Measurements from ENCODE around the gene ORC1.
A peak's percentile ranks its signal among the peaks of the same experiment; 100 is the strongest.

ORC1 gene

DNA sequence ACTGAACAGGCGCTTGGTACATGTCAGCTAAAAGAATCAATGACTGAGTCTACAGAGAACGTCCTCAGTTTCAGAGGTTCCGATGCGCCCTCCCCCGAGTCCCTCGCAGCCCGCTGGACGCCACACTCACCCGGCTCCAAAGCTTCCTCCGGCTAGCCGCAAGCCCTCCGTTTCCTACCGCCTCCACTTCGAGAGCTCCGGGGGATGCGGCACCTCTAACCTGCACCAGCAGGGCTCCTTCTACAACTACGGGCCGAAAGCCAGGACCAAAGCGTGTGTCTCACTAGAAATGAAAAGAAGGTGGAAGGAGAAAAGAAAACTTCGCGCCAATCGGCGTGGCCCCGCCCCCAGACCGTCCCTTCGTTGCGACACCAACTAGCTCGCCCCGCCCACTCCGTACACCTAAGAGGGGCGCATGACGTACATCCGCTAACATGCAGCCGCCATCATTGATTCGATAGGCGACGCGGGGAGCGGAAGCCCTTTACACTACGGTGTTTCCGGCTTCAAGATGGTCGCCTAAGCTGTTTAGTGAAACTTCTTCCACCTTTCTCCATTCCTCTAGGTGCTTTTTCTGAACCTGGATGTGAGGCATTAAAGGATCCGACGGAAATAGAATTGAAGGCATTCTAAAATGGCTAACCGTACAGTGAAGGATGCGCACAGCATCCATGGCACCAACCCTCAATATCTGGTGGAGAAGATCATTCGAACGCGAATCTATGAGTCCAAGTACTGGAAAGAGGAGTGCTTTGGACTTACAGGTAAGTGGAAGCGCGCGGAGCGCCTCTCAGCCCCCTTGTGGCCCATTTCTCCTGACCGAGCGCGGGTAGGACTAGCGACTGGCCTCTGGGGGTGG, at the start of gene ORC1, which contains the start of gene PRPF38A:
Gene ORC1, minus strand, starts transcription at position 308 of the 859 bp plus-strand sequence. CDS start 2,200 bp downstream, outside the sequence.
Gene PRPF38A, plus strand, starts transcription at position 487 of the 859 bp plus-strand sequence. Its CDS starts 148 bp downstream, at position 635.
- H3K4me3 ChIP-seq, result peak within 1 kb of the TSS; percentile 69 to 84
- peaks cover 16 to 32% (median 18%) of the 10 kb centered on the region in 3 donors for H3K36me3 ChIP-seq
- H3K27ac ChIP-seq, result peak within 1 kb of the TSS; percentile 82 to 88
- no peaks in the 10 kb centered on the region for H3K9me3 ChIP-seq
- TF ChIP-seq CTCF (IDR thresholded peaks at IDR 0.05), result peak; percentile 41 to 51
- no peaks in the 10 kb centered on the region for H3K27me3 ChIP-seq
- DNase-seq, result peak; percentile 97 to 99
- intact Hi-C loops (cut with DNase I; ENCODE audit: low total_unique reads), result loop anchor here (5.0 kb wide), 1 partner anchor 37 kb away; the partner anchor contains the start of gene CC2D1B
- H3K4me1 ChIP-seq, result peaks cover 0 to 26% (median 17%) of the 10 kb centered on the region in 4 donors

- H3K4me1 ChIP-seq, result no peaks in the 10 kb centered on the region
- no peak overlapping the region for H3K4me3 ChIP-seq
- H3K27me3 ChIP-seq, result no peaks in the 10 kb centered on the region
- H3K27ac ChIP-seq, result no peak overlapping the region
- no peak for TF ChIP-seq CTCF (IDR thresholded peaks at IDR 0.05)
- H3K9me3 ChIP-seq, result no peaks in the 10 kb centered on the region
- intact Hi-C loops (cut with DNase I; ENCODE audit: low total_unique reads), result no loop called here
- peaks cover 30 to 60% (median 31%) of the 10 kb centered on the region in 3 donors for H3K36me3 ChIP-seq
- no peak for DNase-seq
Measured at GRCh38 chr1:52444463-52444862, 40.2 kb upstream of the ORC1 start.

DNA sequence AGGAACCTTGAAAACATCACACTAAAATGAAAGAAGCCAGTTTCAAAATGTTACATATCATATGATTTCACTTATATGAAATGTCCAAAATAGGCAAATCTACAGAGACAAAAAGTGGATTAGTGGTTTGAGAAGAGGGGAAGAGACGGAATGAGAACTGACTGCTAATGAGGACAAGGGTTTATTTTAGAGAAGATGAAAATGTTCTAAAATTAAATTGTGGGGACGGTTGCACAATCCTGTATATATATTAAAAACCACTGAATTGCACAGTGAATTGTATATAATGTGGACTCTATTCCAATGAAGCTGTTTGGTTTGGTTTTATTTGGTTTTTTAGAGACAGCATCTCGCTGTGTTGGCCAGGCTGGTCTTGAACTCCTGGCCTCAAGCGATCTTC, 35.8 kb upstream of the ORC1 start:
- Histone ChIP-seq H3K36me3 (peaks cover 25 to 80% (median 54%) of the 10 kb centered on the region in 3 donors), H3K4me3 (no peak overlapping the region), H3K27me3 (no peaks in the 10 kb centered on the region), H3K9me3 (no peaks in the 10 kb centered on the region), H3K27ac (no peak overlapping the region), H3K4me1 (no peaks in the 10 kb centered on the region)
- no peak for TF ChIP-seq CTCF (IDR thresholded peaks at IDR 0.05)
- intact Hi-C loops (cut with DNase I; ENCODE audit: low total_unique reads), result no loop called here
- no peak for DNase-seq

DNA sequence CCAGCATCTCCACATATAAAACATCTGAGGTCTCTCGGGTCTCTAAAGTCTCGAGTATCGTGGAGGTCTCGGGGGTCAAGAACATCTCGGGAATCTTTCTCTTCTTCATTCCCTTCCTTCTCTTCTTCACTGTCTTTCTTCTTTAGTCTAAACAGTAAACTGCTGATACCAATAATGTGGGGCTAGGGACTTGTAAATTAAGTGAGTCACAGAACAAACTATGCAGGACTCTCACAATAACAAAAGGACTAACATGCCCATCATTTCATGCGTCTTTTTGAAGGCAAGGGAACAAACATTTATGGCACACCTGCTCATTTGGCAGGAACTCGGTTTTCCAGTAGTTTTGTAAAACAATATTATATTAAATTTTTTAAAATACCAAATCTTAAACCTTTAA, 32.6 kb upstream of the ORC1 start:
- H3K36me3 ChIP-seq, result peaks cover 21 to 79% (median 64%) of the 10 kb centered on the region in 3 donors
- H3K4me1 ChIP-seq, result no peaks in the 10 kb centered on the region
- H3K27me3 ChIP-seq, result no peaks in the 10 kb centered on the region
- no peak overlapping the region for H3K27ac ChIP-seq
- no peak for DNase-seq
- TF ChIP-seq CTCF (IDR thresholded peaks at IDR 0.05), result no peak
- no peaks in the 10 kb centered on the region for H3K9me3 ChIP-seq
- intact Hi-C loops (cut with DNase I; ENCODE audit: low total_unique reads), result no loop called here
- H3K4me3 ChIP-seq, result no peak overlapping the region

DNA sequence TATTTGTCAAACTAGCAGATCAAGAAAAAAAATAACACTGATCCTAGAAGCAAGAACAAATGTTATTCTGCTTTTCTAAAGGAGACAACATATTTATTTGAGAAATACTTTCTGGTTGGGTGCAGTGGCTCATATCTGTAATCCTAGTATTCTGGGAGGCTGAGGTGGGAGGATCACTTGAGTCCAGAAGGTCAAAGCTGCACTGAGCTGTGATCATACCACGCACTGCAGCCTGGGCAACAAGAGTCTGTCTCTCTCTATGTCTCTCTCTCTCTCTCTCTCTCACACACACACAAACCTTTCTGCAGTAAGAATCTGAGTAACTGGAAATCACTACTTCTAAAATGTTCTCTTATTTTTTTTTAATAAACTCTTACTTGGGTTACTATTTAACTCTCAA, 31.4 kb upstream of the ORC1 start:
- H3K9me3 ChIP-seq, result no peaks in the 10 kb centered on the region
- TF ChIP-seq CTCF (IDR thresholded peaks at IDR 0.05), result no peak
- peaks cover 31 to 80% (median 69%) of the 10 kb centered on the region in 3 donors for H3K36me3 ChIP-seq
- DNase-seq, result no peak
- no peak overlapping the region for H3K4me3 ChIP-seq
- no peak overlapping the region for H3K27ac ChIP-seq
- intact Hi-C loops (cut with DNase I; ENCODE audit: low total_unique reads), result no loop called here
- H3K4me1 ChIP-seq, result no peaks in the 10 kb centered on the region
- no peaks in the 10 kb centered on the region for H3K27me3 ChIP-seq

Data from tibial artery (tissue), 4 donors.